Activated CD8-positive, alpha-beta memory T cell treated with anti-CD3 and anti-CD28 coated beads for 48 hours (primary cell): Measurements from ENCODE around the gene SLC25A21.

Experiments
- DNase-seq, 3 experiments: peaks; one replicate each; pipeline ENCODE4 v3.0.0-alpha.2; 2020; ENCODE audit warnings: low read depth in 2 of 3, low spot score in 2 of 3

Gene SLC25A21

GRCh38 chr14:36656687-36657398 lies 515.6 kb downstream of the SLC25A21 start:
- DNase-seq = no peak

- no peak for DNase-seq
Observed at GRCh38 chr14:36655963-36656686, 516.3 kb downstream of the SLC25A21 start.

GRCh38 chr14:36655571-36655962 lies 516.8 kb downstream of the SLC25A21 start:
- no peak for DNase-seq

- DNase-seq = no peak
Observed at GRCh38 chr14:36654794-36655381, 517.5 kb downstream of the SLC25A21 start.

- DNase-seq = no peak
Observed at GRCh38 chr14:36653962-36654793, 518.2 kb downstream of the SLC25A21 start.

GRCh38 chr14:36653413-36653812 lies 519.0 kb downstream of the SLC25A21 start:
- no peak for DNase-seq

- DNase-seq = no peak
Observed at GRCh38 chr14:36652542-36653201, 519.7 kb downstream of the SLC25A21 start.

GRCh38 chr14:36649872-36650650 lies 522.3 kb downstream of the SLC25A21 start:
- DNase-seq = no peak

GRCh38 chr14:36647824-36648753 lies 524.3 kb downstream of the SLC25A21 start:
- DNase-seq = no peak

GRCh38 chr14:36647417-36647823 lies 525.0 kb downstream of the SLC25A21 start:
- DNase-seq = no peak

- DNase-seq = no peak
Observed at GRCh38 chr14:36646664-36647416, 525.6 kb downstream of the SLC25A21 start.

- no peak for DNase-seq
Observed at GRCh38 chr14:36633580-36633979, 538.8 kb downstream of the SLC25A21 start.
